Naive thymus-derived CD4-positive, alpha-beta T cell (primary cell): ENCODE measurements around the gene NLGN2. TPM values are rescaled to one million over a fixed set of nuclear protein-coding genes. Genes with fewer than 3 reads are reported as not detected.

Source experiments
- ATAC-seq: fragments of 150-1000 bp; cut with Tn5 transposase; 2 replicates; pipeline ENCODE4 v1.10.0; 2021; ENCODE audit warnings: mild to moderate bottlenecking, moderate library complexity
- CTCF ChIA-PET: fragments of 350-600 bp; sonication (Branson Sonifier 250); formaldehyde crosslinking; loops from one replicate; lab custom pipeline; 2021; ENCODE audit warnings: antibody characterized with exemption; lab: Charles Lee
- POLR2A ChIA-PET: fragments of 350-600 bp; sonication (Branson Sonifier 250); formaldehyde crosslinking; loops from one replicate; lab custom pipeline; 2021; ENCODE audit warnings: antibody characterized with exemption, inconsistent platforms; lab: Charles Lee
- DNase-seq, 9 donors: peaks; one replicate each; pipeline versions ENCODE4 v3.0.0 to v3.0.0-alpha.2; 2020 to 2022; ENCODE audit warnings: mixed read lengths in 1 of 9
- H3K27ac ChIP-seq: one replicate; pipeline ENCODE4 v1.7.0; 2013; ENCODE audit warnings: mild to moderate bottlenecking, low read depth, low read length, moderate library complexity
- H3K27me3 ChIP-seq, 2 donors: one replicate each; pipeline ENCODE4 v1.7.0; 2013; ENCODE audit warnings: low read length in 2 of 2, mild to moderate bottlenecking in 2 of 2, moderate library complexity in 2 of 2; ENCODE audit not compliant: control insufficient read depth in 2 of 2, insufficient read depth in 2 of 2
- H3K36me3 ChIP-seq, 3 experiments: 1 replicate in 2 of 3; 2 replicates in 1 of 3; pipeline ENCODE4 v1.7.0; 2013; ENCODE audit warnings: low read length in 3 of 3, mild to moderate bottlenecking in 3 of 3, moderate library complexity in 1 of 3; ENCODE audit not compliant: insufficient read depth in 3 of 3, control insufficient read depth in 2 of 3
- H3K4me1 ChIP-seq, 2 donors: one replicate each; pipeline ENCODE4 v1.7.0; 2013; ENCODE audit warnings: low read length in 2 of 2, mild to moderate bottlenecking in 2 of 2, moderate library complexity in 1 of 2; ENCODE audit not compliant: control insufficient read depth in 2 of 2, insufficient read depth in 2 of 2
- H3K4me3 ChIP-seq: 2 replicates; pipeline ENCODE4 v1.7.0; 2013; ENCODE audit warnings: mild to moderate bottlenecking, low read length
- H3K9me3 ChIP-seq, 3 experiments: 1 replicate in 2 of 3; 2 replicates in 1 of 3; pipeline ENCODE4 v1.7.0; 2013; ENCODE audit warnings: low read length in 3 of 3; ENCODE audit not compliant: control insufficient read depth in 2 of 3
- H3K27ac Mint-ChIP-seq, 9 donors: one replicate each; pipeline ENCODE4 v1.8.0; 2020 to 2022; ENCODE audit warnings: mixed read lengths in 9 of 9, mild to moderate bottlenecking in 8 of 9, moderate library complexity in 5 of 9, inconsistent platforms in 2 of 9
- H3K27me3 Mint-ChIP-seq, 5 donors: one replicate each; pipeline ENCODE4 v1.8.0; 2021 to 2022; ENCODE audit warnings: mixed read lengths in 5 of 5, mild to moderate bottlenecking in 1 of 5
- H3K36me3 Mint-ChIP-seq, 5 donors: one replicate each; pipeline ENCODE4 v1.8.0; 2020 to 2022; ENCODE audit warnings: mixed read lengths in 5 of 5, mild to moderate bottlenecking in 3 of 5, inconsistent platforms in 1 of 5
- H3K4me1 Mint-ChIP-seq, 7 donors: one replicate each; pipeline ENCODE4 v1.8.0; 2020 to 2022; ENCODE audit warnings: mixed read lengths in 7 of 7, mild to moderate bottlenecking in 3 of 7, inconsistent platforms in 1 of 7
- H3K4me3 Mint-ChIP-seq, 10 donors: one replicate each; pipeline ENCODE4 v1.8.0; 2020 to 2022; ENCODE audit warnings: mild to moderate bottlenecking in 10 of 10, mixed read lengths in 10 of 10, moderate library complexity in 6 of 10, inconsistent platforms in 2 of 10
- H3K9me3 Mint-ChIP-seq, 11 donors: one replicate each; pipeline ENCODE4 v1.8.0; 2020 to 2022; ENCODE audit warnings: mixed read lengths in 11 of 11, mild to moderate bottlenecking in 4 of 11, inconsistent platforms in 1 of 11, moderate library complexity in 1 of 11
- intact Hi-C, 2 donors: fragments of 100-400 bp; cut with micrococcal nuclease; formaldehyde crosslinking; loops; one replicate each; pipeline ENCODE4 v1.15.1; 2023
- polyA plus RNA-seq, 2 donors: library from polyadenylated mRNA; unstranded; fragments of 300-500 nt; fragmentation: Illumina TruSeq; gene quantifications; one replicate each; pipeline ENCODE4 v1.2.3, GENCODE V29; 2021
- total RNA-seq, 6 experiments: library from RNA in 5 of 6; stranded (reverse) in 5 of 6; gene quantifications; 1 replicate in 5 of 6; 2 replicates in 1 of 6; pipeline ENCODE4 v1.2.3 and lab custom pipeline; 2021 to 2026

NLGN2 gene
- total and polyA plus RNA-seq, 7 experiments from 2014 or later, result 0.20 to 17.8 (median 8.6) TPM

DNA sequence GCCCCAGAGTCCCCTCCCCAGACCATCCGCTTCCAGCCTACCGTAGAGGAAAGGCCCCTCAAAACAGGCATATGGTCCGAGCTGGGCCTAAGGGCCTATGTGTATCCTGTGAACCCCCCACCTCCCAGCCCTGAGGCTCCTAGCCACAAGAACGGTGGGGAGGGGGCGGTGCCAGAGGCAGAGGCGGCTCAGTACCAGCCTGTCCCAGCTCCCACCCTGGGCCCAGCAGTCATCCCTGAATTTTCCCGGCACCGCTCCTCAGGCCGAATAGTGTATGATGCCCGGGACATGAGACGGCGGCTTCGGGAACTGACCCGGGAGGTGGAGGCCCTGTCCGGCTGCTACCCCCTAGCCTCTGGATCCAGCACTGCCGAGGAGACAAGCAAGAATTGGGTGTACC, 13.5 kb downstream of the NLGN2 start:
- DNase-seq (no peak), ATAC-seq (no peak)
- intact Hi-C loops, result no loop called here
- CTCF ChIA-PET, result interaction anchor here (2.4 kb wide), 1 partner anchor 66 kb away, joined by 7 read pairs; the partner anchor contains the start of gene TMEM95
- H3K27ac ChIP-seq, result no peak overlapping the region
- H3K9me3 ChIP-seq, result no peaks in the 10 kb centered on the region
- POLR2A ChIA-PET, result interaction anchor here (0.8 kb wide), 1 partner anchor 55 kb away, joined by 3 read pairs; no protein-coding TSS in a partner anchor
- no peak overlapping the region for H3K4me3 ChIP-seq
- H3K27me3 ChIP-seq, result no peaks in the 10 kb centered on the region
- no peak overlapping the region for H3K4me3 Mint-ChIP-seq
- H3K27me3 Mint-ChIP-seq, result peaks cover 0 to 3% (median 0%) of the 10 kb centered on the region in 5 donors
- no peaks in the 10 kb centered on the region for H3K36me3 ChIP-seq
- peaks cover 0 to 7% (median 0%) of the 10 kb centered on the region in 7 donors for H3K4me1 Mint-ChIP-seq
- H3K27ac Mint-ChIP-seq, result no peak overlapping the region
- no peaks in the 10 kb centered on the region for H3K36me3 Mint-ChIP-seq
- H3K9me3 Mint-ChIP-seq, result no peaks in the 10 kb centered on the region
- no peaks in the 10 kb centered on the region for H3K4me1 ChIP-seq

DNA sequence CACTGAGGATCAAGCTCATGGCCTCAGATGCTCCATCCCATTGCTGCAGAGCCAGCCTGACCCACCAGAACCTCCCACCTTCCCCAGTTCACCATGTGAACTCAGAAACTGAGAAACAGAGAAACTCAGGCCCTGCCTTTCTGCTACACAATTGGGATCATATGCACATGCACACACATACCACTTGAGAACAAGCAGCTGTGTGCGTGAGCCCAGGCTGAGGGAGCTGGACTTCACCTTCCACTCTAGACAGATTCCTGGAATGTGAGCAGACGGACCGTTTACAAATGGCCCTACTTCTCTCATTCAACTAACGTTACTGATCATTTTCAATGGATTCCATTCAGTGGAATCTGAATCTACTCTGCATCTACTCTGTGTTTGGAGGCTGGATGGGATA, 16.0 kb downstream of the NLGN2 start:
- intact Hi-C loops, result no loop called here
- Histone ChIP-seq H3K4me1 (no peaks in the 10 kb centered on the region), H3K9me3 (no peaks in the 10 kb centered on the region), H3K4me3 (no peak overlapping the region), H3K27me3 (no peaks in the 10 kb centered on the region), H3K36me3 (no peaks in the 10 kb centered on the region), H3K27ac (no peak overlapping the region)
- Mint-ChIP-seq H3K4me1 (no peaks in the 10 kb centered on the region), H3K4me3 (no peak overlapping the region), H3K27me3 (peaks cover 0 to 3% (median 0%) of the 10 kb centered on the region in 5 donors), H3K9me3 (peaks cover 0 to 2% (median 0%) of the 10 kb centered on the region in 11 donors), H3K27ac (peak overlapping the region in 1 of 9 donors; percentile 72), H3K36me3 (no peaks in the 10 kb centered on the region)
- ATAC-seq (no peak), DNase-seq (no peak)
- ChIA-PET POLR2A (no interaction called here), CTCF (interaction anchor here (1.4 kb wide), 1 partner anchor 67 kb away, joined by 3 read pairs; no protein-coding TSS in a partner anchor)

DNA sequence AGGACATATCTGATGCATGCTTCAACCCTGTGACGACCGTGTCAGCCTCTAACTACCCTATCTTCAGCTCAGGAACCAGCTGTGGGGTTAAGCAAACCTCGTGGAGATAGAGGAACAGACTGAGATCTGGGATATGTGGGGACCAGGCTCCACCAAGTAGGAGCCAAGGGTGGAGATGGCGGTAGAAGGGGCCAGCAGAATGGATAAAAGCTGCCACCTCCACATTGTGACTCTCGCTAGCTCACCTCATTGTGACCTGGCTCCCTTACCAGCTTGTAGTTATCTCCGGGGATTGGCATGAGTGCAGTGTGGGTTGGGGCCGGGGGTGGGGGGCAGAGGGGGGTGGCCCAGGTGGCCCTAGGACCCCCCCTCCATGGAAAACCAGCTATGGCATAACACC, 17.7 kb downstream of the NLGN2 start, which contains the start of gene SPEM2:
SPEM2 (plus strand) TSS at position 301 of the 400 bp plus-strand sequence; CDS start at position 374, 73 bp downstream.
- H3K9me3 ChIP-seq, result no peaks in the 10 kb centered on the region
- no peak for ATAC-seq

DNA sequence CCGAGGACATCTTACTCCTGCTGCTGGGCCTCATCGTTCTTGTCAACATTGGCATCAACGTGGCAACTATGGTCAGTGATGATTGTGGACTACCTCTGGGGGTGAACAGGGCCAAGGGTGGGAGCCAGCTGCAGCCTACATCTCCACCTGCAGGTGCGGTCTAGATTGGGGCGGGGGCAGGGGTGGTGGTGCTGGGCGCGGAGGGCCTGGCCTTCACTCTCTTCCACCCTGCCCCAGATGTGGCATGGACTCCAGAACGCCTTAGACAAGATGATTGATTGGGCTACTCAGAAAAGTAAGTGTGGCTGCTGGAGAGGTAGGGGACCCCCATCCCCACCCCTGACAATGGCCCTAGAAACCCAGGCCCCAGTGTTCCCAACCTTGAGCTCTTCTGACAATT, 18.1 kb downstream of the NLGN2 start:
- Mint-ChIP-seq H3K27ac (peak overlapping the region in 1 of 9 donors; percentile 46), H3K27me3 (peaks cover 0 to 3% (median 0%) of the 10 kb centered on the region in 5 donors), H3K36me3 (no peaks in the 10 kb centered on the region), H3K9me3 (peaks cover 0 to 2% (median 0%) of the 10 kb centered on the region in 11 donors), H3K4me1 (peaks cover 0 to 1% (median 0%) of the 10 kb centered on the region in 7 donors), H3K4me3 (no peak overlapping the region)
- CTCF ChIA-PET, result no interaction called here
- no peaks in the 10 kb centered on the region for H3K36me3 ChIP-seq
- H3K4me1 ChIP-seq, result no peaks in the 10 kb centered on the region
- intact Hi-C loops, result no loop called here
- ATAC-seq (no peak), DNase-seq (no peak)
- H3K27ac ChIP-seq, result no peak overlapping the region
- no peaks in the 10 kb centered on the region for H3K27me3 ChIP-seq
- H3K9me3 ChIP-seq, result no peaks in the 10 kb centered on the region
- POLR2A ChIA-PET, result interaction anchor here (0.6 to 1.9 kb wide), 4 partner anchors 9 to 90 kb away, joined by 3 to 6 read pairs (median 4); partner anchors contain the start of gene TMEM102
- H3K4me3 ChIP-seq, result no peak overlapping the region

More for the DNA sequence above, 17.7 kb downstream of the NLGN2 start, which contains the start of gene SPEM2:
- H3K36me3 ChIP-seq, result no peaks in the 10 kb centered on the region
- H3K4me3 Mint-ChIP-seq, result no peak within 1 kb of the TSS
- no peak for DNase-seq
- intact Hi-C loops, result no loop called here
- peak within 1 kb of the TSS in 3 of 9 donors; percentile 24 to 46 (median 29) for H3K27ac Mint-ChIP-seq
- no peaks in the 10 kb centered on the region for H3K36me3 Mint-ChIP-seq
- peaks cover 0 to 3% (median 0%) of the 10 kb centered on the region in 5 donors for H3K27me3 Mint-ChIP-seq
- peaks cover 0 to 2% (median 0%) of the 10 kb centered on the region in 11 donors for H3K9me3 Mint-ChIP-seq
- ChIA-PET POLR2A (interaction anchor here (0.6 to 1.9 kb wide), 4 partner anchors 10 to 91 kb away, joined by 3 to 6 read pairs (median 4); partner anchors contain the start of gene TMEM102), CTCF (no interaction called here)
- no peaks in the 10 kb centered on the region for H3K4me1 Mint-ChIP-seq
- H3K27ac ChIP-seq, result no peak within 1 kb of the TSS
- no peaks in the 10 kb centered on the region for H3K27me3 ChIP-seq
- no peak within 1 kb of the TSS for H3K4me3 ChIP-seq
- H3K4me1 ChIP-seq, result no peaks in the 10 kb centered on the region

DNA sequence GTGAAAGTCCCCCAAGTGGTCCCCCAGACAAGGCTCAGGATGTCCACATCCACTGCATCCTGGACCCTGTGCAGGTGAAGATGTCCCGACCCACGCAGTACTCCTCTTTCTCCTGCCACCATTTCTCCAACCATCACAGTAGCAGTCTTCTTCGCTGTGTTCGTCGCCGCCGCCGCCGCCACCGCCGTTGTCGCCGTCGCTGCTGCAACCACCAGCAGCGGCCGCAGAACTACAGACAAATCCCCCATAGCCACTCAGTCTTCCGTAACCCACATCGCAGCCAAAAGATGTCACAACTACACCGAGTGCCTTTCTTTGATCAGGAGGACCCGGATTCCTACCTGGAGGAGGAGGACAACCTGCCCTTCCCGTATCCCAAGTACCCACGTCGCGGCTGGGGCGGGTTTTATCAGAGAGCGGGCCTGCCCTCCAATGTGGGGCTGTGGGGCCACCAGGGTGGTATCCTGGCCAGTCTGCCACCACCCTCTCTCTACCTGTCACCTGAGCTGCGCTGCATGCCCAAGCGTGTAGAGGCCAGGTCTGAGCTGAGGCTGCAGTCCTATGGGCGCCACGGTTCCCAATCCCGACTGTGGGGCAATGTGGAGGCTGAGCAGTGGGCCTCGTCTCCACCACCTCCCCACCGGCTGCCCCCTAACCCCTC, 18.7 kb downstream of the NLGN2 start:
- DNase-seq (no peak), ATAC-seq (no peak)
- H3K9me3 Mint-ChIP-seq, result peaks cover 0 to 2% (median 0%) of the 10 kb centered on the region in 11 donors
- POLR2A ChIA-PET, result interaction anchor here (0.6 kb wide), 1 partner anchor 223 kb away, joined by 3 read pairs; no protein-coding TSS in a partner anchor
- no peaks in the 10 kb centered on the region for H3K4me1 ChIP-seq
- H3K27ac Mint-ChIP-seq, result peak overlapping the region in 2 of 9 donors; percentile 29 to 46
- H3K27me3 Mint-ChIP-seq, result peaks cover 0 to 3% (median 0%) of the 10 kb centered on the region in 5 donors
- H3K4me3 ChIP-seq, result no peak overlapping the region
- no peak overlapping the region for H3K4me3 Mint-ChIP-seq
- no peaks in the 10 kb centered on the region for H3K27me3 ChIP-seq
- intact Hi-C loops, result no loop called here
- H3K4me1 Mint-ChIP-seq, result peaks cover 0 to 3% (median 0%) of the 10 kb centered on the region in 7 donors
- H3K36me3 ChIP-seq, result no peaks in the 10 kb centered on the region
- no peaks in the 10 kb centered on the region for H3K9me3 ChIP-seq
- CTCF ChIA-PET, result no interaction called here
- H3K36me3 Mint-ChIP-seq, result no peaks in the 10 kb centered on the region
- H3K27ac ChIP-seq, result no peak overlapping the region

DNA sequence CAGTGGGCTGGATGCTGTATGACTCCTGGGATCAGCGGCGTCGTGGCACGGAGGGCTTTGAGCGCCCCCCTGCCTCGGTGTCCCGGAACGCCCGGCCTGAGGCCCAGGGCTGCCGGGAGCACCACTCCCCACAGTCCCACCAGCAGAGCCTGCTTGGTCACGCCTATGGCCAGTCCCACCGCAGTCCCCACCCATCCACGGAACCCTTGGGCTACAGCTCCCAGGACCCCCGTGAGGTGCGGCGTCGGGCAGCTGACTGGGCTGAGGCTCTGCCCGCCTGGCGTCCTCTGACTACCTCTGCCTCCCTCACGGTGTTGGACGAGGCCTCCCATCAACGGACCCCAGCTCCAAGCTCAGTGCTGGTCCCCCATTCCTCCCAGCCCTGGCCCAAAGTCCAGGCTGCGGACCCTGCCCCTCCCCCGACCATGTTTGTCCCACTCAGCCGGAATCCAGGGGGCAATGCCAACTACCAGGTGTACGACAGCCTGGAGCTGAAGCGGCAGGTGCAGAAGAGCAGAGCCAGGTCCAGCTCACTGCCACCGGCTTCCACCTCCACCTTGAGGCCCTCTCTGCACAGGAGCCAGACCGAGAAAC, 19.3 kb downstream of the NLGN2 start:
- DNase-seq (no peak), ATAC-seq (no peak)
- no peaks in the 10 kb centered on the region for H3K9me3 ChIP-seq
- no peak overlapping the region for H3K27ac Mint-ChIP-seq
- intact Hi-C loops, result no loop called here
- POLR2A ChIA-PET, result interaction anchor here (0.6 kb wide), 2 partner anchors 223 to 226 kb away, joined by 3 read pairs; no protein-coding TSS in a partner anchor
- no peaks in the 10 kb centered on the region for H3K36me3 ChIP-seq
- peaks cover 0 to 2% (median 0%) of the 10 kb centered on the region in 11 donors for H3K9me3 Mint-ChIP-seq
- no peak overlapping the region for H3K4me3 Mint-ChIP-seq
- H3K36me3 Mint-ChIP-seq, result no peaks in the 10 kb centered on the region
- no peaks in the 10 kb centered on the region for H3K4me1 ChIP-seq
- H3K27me3 ChIP-seq, result no peaks in the 10 kb centered on the region
- CTCF ChIA-PET, result no interaction called here
- peaks cover 0 to 3% (median 0%) of the 10 kb centered on the region in 5 donors for H3K27me3 Mint-ChIP-seq
- H3K4me3 ChIP-seq, result no peak overlapping the region
- H3K27ac ChIP-seq, result no peak overlapping the region
- H3K4me1 Mint-ChIP-seq, result peaks cover 0 to 3% (median 0%) of the 10 kb centered on the region in 7 donors
